ENCODE data around the gene RAB40C. TPM values are rescaled to one million over a fixed set of nuclear protein-coding genes. Genes with fewer than 3 reads are reported as not detected.
A peak's percentile ranks its signal among the peaks of the same experiment; 100 is the strongest.

RAB40C gene
- total RNA-seq, 1 experiment from 2014 or later, result 19.9 TPM

DNA sequence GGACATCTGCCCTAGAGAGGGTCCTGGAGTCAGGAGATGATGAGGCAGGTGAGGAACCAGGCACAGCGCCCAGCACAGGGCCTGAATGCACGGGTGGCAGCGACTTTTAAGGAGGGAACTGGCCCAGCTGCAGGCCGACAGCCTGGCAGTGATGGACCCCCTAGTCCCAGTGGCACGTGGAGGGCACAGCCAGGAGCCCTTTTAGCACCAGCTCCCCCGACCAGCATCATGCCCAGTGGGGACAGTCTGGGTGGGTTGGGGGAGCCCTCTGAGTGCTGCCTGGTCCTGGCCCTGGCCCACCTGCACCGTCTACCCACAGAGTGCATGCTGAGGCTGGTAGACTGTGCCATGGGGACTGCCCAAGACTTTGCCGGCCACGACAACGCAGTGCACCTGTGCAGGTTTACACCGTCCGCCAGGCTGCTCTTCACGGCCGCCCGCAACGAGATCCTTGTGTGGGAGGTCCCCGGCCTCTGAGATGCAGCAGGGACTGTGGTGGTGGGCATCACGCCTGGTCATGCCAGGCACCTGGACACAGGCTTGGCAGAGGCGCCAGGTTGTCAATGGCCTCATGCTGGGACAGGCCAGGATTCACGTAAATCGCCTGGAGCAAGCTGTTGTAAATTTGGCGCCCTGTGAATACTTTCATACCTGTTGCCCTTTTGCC, 77.4 kb downstream of the RAB40C start:
- no peak for DNase-seq (ENCODE audit: low spot score)
- TF ChIP-seq, protein P1, sequence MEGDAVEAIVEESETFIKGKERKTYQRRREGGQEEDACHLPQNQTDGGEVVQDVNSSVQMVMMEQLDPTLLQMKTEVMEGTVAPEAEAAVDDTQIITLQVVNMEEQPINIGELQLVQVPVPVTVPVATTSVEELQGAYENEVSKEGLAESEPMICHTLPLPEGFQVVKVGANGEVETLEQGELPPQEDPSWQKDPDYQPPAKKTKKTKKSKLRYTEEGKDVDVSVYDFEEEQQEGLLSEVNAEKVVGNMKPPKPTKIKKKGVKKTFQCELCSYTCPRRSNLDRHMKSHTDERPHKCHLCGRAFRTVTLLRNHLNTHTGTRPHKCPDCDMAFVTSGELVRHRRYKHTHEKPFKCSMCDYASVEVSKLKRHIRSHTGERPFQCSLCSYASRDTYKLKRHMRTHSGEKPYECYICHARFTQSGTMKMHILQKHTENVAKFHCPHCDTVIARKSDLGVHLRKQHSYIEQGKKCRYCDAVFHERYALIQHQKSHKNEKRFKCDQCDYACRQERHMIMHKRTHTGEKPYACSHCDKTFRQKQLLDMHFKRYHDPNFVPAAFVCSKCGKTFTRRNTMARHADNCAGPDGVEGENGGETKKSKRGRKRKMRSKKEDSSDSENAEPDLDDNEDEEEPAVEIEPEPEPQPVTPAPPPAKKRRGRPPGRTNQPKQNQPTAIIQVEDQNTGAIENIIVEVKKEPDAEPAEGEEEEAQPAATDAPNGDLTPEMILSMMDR (conservative IDR thresholded peaks at IDR 0.05; ENCODE audit: low read depth, low read length), result no peak
- TF ChIP-seq EZH2 (IDR thresholded peaks at IDR 0.05; ENCODE audit: borderline replicate concordance, low read depth, low read length, poor library complexity, severe bottlenecking), result no peak
- CTCF ChIA-PET, result no interaction called here
- no peaks in the 10 kb centered on the region for H3K27me3 ChIP-seq (replicated peaks; ENCODE audit: insufficient read depth, low read depth, low read length, poor library complexity)
- no TSS peak for BruUV-seq (replicated peaks)
- H3K4me1 ChIP-seq (ENCODE audit: insufficient read depth, low read length, poor library complexity, severe bottlenecking), result peaks cover 3% of the 10 kb centered on the region
- peaks cover 31% of the 10 kb centered on the region for H3K36me3 ChIP-seq (ENCODE audit: insufficient read depth, low read length, poor library complexity, severe bottlenecking)
- no peak overlapping the region for H3K4me3 ChIP-seq (ENCODE audit: low read depth, low read length, poor library complexity, severe bottlenecking)
- no peaks in the 10 kb centered on the region for H3K9me3 ChIP-seq (ENCODE audit: low read depth, low read length, poor library complexity, severe bottlenecking)
- H3K27ac ChIP-seq (ENCODE audit: low read depth, low read length, poor library complexity, severe bottlenecking), result peak overlapping the region; percentile 94
- POLR2A ChIA-PET (ENCODE audit: low non-redundant PET), result no interaction called here
- intact Hi-C loops (cut with micrococcal nuclease; ENCODE audit: unreplicated experiment), result no loop called here

DNA sequence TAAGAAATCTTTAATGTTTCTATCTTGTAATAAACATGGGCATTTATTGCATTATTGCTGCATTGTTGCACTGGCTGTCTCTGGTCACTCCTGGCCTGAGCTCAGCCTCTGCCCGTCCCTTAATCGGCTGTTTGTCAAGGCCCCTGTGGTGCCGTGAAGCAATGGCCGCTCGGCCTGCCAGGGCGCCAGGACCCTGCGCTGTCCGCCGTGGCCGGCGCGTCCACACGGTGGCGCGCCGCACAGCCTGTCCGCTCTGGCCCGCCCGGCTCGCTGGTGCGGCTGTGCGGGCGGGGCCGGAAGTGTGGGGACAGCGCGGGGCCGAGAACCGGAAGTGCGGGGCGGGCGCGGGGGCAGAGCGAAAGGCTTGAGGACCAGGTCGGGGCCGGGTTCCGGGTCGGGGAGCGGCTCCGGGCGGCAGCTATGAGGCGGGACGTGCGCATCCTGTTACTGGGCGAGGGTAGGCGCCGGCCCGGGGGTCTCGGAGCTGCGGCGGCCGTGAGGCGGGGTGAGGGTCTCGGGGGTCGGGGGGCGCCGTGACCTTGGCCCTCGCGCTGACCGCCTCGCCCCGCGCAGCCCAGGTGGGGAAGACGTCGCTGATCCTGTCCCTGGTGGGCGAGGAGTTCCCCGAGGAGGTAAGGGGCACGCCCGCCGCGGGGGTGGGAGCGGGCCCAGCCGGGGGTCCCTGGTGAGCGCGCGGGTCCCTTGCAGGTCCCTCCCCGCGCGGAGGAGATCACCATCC, 78.1 kb downstream of the RAB40C start, which contains the start of gene RHOT2:
Gene RHOT2, plus strand, starts transcription at position 353 of the 739 bp plus-strand sequence. Its CDS starts 68 bp downstream, at position 421.
- intact Hi-C loops (cut with micrococcal nuclease; ENCODE audit: unreplicated experiment), result no loop called here
- ChIA-PET POLR2A (ENCODE audit: low non-redundant PET) (no interaction called here), CTCF (no interaction called here)
- no TSS peak for BruUV-seq (replicated peaks)
- H3K9me3 ChIP-seq (ENCODE audit: low read depth, low read length, poor library complexity, severe bottlenecking), result no peaks in the 10 kb centered on the region
- peaks cover 3% of the 10 kb centered on the region for H3K4me1 ChIP-seq (ENCODE audit: insufficient read depth, low read length, poor library complexity, severe bottlenecking)
- TF ChIP-seq, protein P1 (conservative IDR thresholded peaks at IDR 0.05; ENCODE audit: low read depth, low read length), result peak; percentile 76
- TF ChIP-seq EZH2 (IDR thresholded peaks at IDR 0.05; ENCODE audit: borderline replicate concordance, low read depth, low read length, poor library complexity, severe bottlenecking), result no peak
- H3K27me3 ChIP-seq (replicated peaks; ENCODE audit: insufficient read depth, low read depth, low read length, poor library complexity), result no peaks in the 10 kb centered on the region
- peak within 1 kb of the TSS; percentile 94 for H3K27ac ChIP-seq (ENCODE audit: low read depth, low read length, poor library complexity, severe bottlenecking)
- peak within 1 kb of the TSS; percentile 99 for H3K4me3 ChIP-seq (ENCODE audit: low read depth, low read length, poor library complexity, severe bottlenecking)
- peaks cover 35% of the 10 kb centered on the region for H3K36me3 ChIP-seq (ENCODE audit: insufficient read depth, low read length, poor library complexity, severe bottlenecking)
- peak; percentile 96 for DNase-seq (ENCODE audit: low spot score)

DNA sequence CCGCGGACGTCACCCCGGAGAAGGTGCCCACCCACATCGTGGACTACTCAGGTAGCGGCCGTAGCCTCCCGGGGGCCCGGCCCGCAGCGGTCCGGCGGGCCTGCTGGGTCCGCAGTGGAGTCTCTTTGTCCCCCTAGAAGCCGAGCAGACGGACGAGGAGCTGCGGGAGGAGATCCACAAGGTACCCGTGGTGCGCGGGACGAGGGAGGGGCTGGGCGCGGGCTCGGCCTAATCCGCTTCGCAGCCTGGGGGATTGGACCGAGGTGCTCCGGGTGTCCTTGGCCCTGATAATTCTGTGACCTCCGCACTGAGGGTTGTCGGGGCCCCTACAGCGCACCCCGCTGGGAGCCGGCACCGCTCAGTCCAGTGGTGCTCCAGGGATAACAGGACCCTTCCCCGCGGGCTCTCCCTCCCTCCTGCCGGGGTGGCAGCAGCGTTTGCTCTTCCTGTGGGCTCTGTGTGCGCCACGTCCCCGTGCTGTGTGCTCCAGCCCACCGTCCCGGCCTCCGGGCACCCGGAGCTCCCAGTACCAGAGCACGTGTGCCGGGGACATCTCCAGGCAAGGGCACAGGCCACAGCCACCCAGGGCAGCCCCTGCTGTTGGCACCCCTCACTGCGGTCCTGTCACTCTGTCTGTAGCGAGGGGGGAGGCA, 78.8 kb downstream of the RAB40C start:
- Histone ChIP-seq H3K4me3 (ENCODE audit: low read depth, low read length, poor library complexity, severe bottlenecking) (peak overlapping the region; percentile 99), H3K4me1 (ENCODE audit: insufficient read depth, low read length, poor library complexity, severe bottlenecking) (peaks cover 3% of the 10 kb centered on the region), H3K36me3 (ENCODE audit: insufficient read depth, low read length, poor library complexity, severe bottlenecking) (peaks cover 42% of the 10 kb centered on the region), H3K27me3 (replicated peaks; ENCODE audit: insufficient read depth, low read depth, low read length, poor library complexity) (no peaks in the 10 kb centered on the region), H3K9me3 (ENCODE audit: low read depth, low read length, poor library complexity, severe bottlenecking) (no peaks in the 10 kb centered on the region), H3K27ac (ENCODE audit: low read depth, low read length, poor library complexity, severe bottlenecking) (peak overlapping the region; percentile 94)
- no peak for TF ChIP-seq EZH2 (IDR thresholded peaks at IDR 0.05; ENCODE audit: borderline replicate concordance, low read depth, low read length, poor library complexity, severe bottlenecking)
- intact Hi-C loops (cut with micrococcal nuclease; ENCODE audit: unreplicated experiment), result no loop called here
- ChIA-PET POLR2A (ENCODE audit: low non-redundant PET) (interaction anchor here (0.6 kb wide), 1 partner anchor 18 kb away, joined by 3 read pairs; no protein-coding TSS in a partner anchor), CTCF (no interaction called here)
- no TSS peak for BruUV-seq (replicated peaks)
- DNase-seq (ENCODE audit: low spot score), result no peak
